H7 (cell line): ENCODE results near the gene ARID5B. TPM values are rescaled to one million over a fixed set of nuclear protein-coding genes. Genes with fewer than 3 reads are reported as not detected.

ENCODE experiments used
- DNase-seq: peaks from one replicate; pipeline ENCODE4 v3.0.0; 2012
- H3K27me3 ChIP-seq: 2 replicates; pipeline ENCODE4 v1.6.0; 2011; ENCODE audit warnings: mild to moderate bottlenecking, low read length; ENCODE audit not compliant: control insufficient read depth, insufficient read depth
- H3K36me3 ChIP-seq: replicated peaks from 2 replicates; pipeline ENCODE4 v1.5.1; 2011; ENCODE audit warnings: low read length; ENCODE audit not compliant: control insufficient read depth, insufficient read depth
- H3K4me3 ChIP-seq: 2 replicates; pipeline ENCODE4 v1.5.1; 2011; ENCODE audit warnings: low read depth, mild to moderate bottlenecking, control low read depth, low read length, moderate library complexity; ENCODE audit not compliant: insufficient read depth
- total RNA-seq: library from RNA; depleted of rRNA; stranded (reverse); fragments of >200 nt; shearing (Covaris generic); gene quantifications from 2 replicates; pipeline ENCODE4 v1.2.3, GENCODE V29; 2014

Gene ARID5B
- total RNA-seq, 1 experiment from 2014 or later, result 1.4 TPM

DNA sequence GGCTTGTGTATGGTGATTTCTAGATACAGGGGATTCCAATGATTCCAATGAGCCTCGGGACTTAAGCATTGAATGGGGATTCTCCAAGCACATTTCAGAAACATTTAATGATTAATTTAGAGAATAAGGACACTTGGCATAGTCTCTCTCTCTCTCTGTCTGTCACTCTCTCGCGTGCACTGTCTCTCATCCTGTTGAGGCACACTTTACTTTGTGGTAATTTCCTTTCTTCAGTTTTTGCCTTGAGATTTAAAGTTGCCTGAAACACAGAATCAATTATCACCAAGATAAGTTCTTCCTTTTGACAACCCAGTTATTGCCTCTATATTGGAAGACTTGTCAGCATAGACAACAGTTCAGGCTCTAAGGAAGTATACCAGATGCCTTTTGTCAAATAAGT lies 131.6 kb downstream of the ARID5B start:
- no peak for DNase-seq
- no peaks in the 10 kb centered on the region for H3K36me3 ChIP-seq
- no peak overlapping the region for H3K4me3 ChIP-seq
- H3K27me3 ChIP-seq, result peaks cover 4% of the 10 kb centered on the region

DNA sequence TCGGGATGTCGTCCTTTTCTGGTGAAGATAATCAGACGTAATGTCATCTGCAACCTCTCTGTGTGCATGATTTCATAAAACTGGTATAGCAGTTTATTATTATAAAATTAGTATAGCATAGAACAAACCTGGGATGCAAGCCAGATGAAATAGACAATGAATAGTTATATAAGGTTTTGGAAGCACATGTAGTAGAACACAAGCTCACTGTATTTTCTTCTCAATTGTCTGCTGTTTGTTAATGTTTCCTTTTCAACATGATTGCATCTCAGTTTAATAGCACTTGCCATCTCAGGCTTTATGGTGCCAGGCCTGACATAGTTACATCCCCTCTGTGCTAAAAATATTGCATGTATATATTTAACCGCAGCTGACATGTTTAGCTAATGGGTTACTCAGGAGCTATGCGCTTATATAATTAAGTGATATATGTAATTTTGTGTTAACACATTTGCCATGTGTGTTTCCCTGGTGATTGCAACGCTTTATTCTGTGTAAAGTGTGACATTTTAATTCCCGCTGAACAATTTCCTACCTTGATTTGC lies 132.7 kb downstream of the ARID5B start:
- DNase-seq, result no peak
- Histone ChIP-seq H3K4me3 (no peak overlapping the region), H3K36me3 (no peaks in the 10 kb centered on the region), H3K27me3 (peaks cover 4% of the 10 kb centered on the region)

DNA sequence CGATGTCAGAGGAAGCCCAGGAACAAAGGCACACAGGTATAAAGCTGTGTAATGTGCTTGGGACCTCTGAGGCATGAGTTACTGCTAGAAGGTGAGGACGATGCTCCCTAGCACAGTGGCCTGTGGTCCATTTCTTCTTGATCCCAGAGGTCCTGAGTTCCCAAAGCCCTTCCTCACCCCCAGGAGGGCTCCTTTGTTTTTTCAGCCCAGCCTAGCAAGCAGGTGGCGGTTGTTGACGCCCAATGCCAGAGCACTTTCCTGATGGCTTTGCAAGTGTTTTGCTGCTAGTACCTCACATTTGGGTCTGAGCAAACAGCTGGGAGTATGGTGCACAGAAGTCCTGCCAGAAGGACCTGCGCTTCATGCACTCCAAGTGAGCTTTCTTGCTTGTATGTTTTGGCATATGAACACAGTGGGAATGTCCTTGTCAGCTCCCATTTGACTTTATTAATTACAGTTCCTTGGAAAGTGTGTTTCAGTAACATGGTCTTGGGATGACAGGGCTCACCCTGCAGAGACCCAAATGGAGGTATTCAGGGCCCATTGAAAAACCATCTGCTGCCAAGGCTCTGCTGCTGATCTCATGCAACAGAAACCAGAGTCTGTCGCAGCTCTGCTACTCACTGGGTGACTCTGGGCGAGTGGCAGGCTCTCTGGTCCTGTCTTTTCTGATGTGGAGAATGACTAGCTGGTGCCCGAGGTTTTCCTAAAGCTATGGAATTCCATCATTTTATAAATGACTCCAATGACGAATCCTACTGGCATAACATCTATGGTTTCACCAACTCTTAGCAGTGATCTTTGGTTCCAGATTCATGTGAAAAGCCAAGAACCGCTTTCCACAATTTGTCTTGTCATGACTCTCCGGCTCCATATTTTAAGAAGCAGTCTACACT lies 134.9 kb downstream of the ARID5B start:
- DNase-seq, result peak; percentile 5
- H3K27me3 ChIP-seq, result peaks cover 4% of the 10 kb centered on the region

DNA sequence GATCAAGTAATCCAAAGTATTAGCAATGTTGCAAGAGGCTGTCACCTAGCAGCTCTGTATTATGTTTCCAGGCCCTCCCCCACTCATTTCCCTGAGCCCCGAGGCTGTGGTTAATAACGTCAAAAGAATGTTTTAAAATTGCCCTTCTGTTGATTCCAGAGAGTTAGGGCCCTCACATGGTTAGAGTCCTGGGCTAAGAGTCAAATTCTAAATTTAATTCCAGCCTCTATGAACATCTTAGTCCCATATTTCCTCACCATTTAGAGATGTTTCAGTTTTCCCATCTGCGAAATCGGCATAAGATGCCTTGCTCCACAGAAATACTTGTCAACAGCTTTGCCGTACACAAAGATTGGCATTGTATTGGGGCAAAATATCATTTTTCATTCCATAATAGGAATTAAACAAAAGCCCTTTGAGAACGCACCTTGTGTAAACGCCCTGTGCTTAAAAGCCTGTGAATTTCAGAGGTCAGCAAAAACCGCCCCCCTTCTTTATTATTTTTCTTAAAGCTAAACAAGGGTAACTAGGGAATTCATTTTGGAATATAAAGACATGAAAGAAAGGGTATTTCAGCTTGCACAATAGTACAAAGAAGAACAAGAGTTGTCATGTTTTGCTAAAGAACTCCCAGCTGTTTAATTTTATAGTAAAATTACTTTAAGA lies 135.8 kb downstream of the ARID5B start:
- Histone ChIP-seq H3K27me3 (peaks cover 4% of the 10 kb centered on the region), H3K4me3 (no peak overlapping the region), H3K36me3 (no peaks in the 10 kb centered on the region)
- DNase-seq, result no peak

More for the DNA sequence above, 134.9 kb downstream of the ARID5B start:
- Histone ChIP-seq H3K36me3 (no peaks in the 10 kb centered on the region), H3K4me3 (no peak overlapping the region)

DNA sequence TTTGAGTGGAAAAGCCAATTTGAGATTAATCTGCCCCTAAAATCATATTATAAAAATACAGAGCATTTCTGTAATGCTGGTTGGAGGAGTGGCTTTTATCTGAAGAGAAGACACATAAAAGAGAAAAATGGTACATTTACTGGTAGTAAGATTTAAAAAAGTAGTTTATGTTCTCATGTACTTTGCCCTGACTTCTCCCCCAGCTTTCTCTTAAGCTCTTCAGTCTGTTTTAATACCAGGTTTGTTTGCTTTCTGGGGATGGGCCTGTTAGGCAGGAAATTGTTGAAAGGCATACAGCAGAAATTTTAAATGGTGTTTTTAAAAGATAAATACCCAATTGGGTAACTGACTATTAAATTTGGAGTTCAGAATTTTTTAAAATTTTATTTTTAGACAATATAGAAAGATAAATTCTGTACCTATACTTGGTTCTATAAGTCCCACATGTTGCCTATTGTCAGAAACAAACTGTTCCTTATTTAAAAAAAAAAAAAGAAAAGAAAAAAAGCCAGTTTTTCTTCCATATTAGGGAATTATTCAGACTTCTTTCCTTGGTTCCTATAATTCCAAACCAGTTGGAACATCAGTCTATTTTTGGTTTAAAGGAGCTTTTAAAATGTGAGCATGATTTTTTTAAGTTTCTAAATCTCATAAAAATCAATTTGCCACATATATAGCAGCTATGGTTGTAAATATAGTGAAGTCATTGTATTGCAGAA lies 136.6 kb downstream of the ARID5B start:
- DNase-seq, result no peak
- Histone ChIP-seq H3K27me3 (peaks cover 4% of the 10 kb centered on the region), H3K36me3 (no peaks in the 10 kb centered on the region), H3K4me3 (no peak overlapping the region)

DNA sequence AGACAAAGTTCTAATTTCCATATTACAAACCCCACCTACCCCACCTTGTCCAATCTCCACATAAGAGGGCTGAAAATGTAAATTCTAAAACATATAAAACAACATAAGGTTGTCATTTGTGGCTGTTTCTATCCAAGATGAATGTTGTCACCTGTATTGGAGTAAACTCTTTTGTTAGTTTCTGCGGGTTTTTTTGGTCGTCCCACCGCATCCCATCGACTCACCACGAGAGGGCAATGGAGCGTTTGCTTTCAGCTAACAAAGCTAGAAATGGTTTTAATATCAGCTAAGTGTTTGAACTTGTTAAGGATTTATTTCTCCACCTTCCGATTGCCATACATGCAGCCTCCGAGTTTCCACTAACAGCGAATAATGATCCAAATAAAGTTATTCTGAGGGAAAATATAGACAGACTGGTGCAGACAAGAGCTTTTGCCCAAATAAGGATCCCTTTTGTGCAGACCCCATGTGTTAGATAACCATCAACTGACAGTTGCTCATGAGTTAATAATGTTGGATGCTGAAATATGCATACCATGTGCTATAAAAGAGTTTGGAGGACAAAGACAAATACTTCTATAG lies 137.2 kb downstream of the ARID5B start:
- DNase-seq, result peak; percentile 57
- H3K4me3 ChIP-seq, result no peak overlapping the region

DNA sequence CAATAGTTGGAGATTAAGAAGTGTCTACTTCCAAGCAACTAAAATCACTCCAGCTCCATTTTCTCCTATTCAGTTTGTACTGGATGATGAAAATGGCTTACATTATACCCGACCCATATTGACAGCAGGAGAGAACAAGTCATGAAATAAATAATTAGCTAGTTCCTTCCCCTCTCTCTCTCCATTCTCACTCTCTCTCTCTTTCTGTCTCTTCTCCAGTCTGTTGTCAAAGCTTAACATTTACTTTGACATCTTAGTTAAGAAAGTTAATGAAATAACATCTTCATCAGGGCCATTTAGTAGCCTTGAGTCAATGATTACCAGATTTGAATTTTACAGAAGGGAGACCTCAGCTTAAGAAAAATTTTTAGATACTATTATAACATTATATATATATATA lies 138.5 kb downstream of the ARID5B start:
- Histone ChIP-seq H3K27me3 (peaks cover 4% of the 10 kb centered on the region), H3K36me3 (no peaks in the 10 kb centered on the region), H3K4me3 (no peak overlapping the region)
- DNase-seq, result no peak

More for the DNA sequence above, 137.2 kb downstream of the ARID5B start:
- H3K36me3 ChIP-seq, result no peaks in the 10 kb centered on the region
- peaks cover 4% of the 10 kb centered on the region for H3K27me3 ChIP-seq

DNA sequence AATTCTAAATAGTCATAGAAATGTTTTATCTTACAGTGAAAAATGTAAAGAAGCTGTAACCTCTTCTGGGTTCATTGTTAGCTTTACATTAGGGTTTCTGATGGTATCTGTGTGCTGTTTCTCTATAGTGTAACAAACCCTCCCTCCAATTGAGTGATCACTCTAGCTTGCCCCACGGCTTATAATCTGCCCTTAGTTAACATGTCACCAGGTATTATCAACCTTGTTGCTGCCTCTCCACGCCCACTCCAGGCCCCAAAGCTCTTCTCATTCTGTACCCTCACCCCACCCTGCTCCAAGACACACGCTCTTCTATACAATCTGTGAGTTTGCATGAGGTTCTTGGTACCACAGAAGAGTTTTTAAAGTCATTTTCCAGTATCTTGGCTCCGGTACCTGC lies 139.4 kb downstream of the ARID5B start:
- no peak overlapping the region for H3K4me3 ChIP-seq
- no peak for DNase-seq
- peaks cover 4% of the 10 kb centered on the region for H3K27me3 ChIP-seq
- H3K36me3 ChIP-seq, result no peaks in the 10 kb centered on the region

DNA sequence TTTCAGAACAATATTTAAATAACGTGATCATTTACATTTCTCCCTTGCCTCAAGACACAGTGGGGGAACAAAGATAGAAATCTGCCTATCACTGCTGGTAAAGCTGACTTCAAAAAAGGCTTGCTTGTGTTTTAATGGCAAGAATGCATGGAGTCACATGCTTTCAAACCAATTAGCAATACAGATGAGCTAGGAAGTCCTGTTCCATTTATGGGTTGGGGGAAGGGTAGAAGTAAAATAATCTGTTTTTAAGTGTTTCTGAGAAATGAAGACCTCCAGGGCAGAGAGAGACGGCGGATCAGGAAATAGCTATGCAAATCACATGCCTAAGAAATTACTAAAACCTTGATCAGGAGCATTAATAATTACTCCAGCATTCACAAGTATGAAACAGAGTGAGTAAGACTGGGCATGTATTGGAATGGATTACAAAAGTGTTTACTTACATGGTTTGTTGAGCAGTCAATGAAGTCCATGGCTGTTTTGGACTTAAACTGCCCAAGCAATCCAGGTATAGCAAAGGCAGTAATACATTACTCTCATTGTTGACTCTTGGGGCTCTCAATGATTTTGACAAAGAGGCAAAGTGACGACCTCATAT lies 142.0 kb downstream of the ARID5B start:
- Histone ChIP-seq H3K27me3 (no peaks in the 10 kb centered on the region), H3K4me3 (no peak overlapping the region), H3K36me3 (no peaks in the 10 kb centered on the region)
- DNase-seq, result no peak

DNA sequence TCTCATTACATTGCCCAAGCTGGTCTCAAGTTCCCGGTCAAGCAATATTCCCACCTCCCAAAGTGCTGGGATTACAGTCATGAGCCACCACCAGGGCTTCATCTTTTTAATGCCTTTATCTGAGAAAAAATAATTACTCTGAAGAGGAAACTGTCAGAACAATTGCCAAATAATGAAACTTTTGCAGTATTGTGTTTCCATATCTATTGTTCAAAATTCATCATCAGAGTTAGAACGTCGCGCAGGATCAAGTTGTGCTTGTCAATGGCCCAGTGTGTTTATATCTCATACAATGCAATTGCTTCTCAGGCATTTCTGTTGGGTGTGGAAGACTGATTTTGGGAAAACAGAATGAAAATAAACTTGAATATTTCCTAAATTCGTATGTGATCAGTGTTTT lies 143.1 kb downstream of the ARID5B start:
- Histone ChIP-seq H3K27me3 (no peaks in the 10 kb centered on the region), H3K36me3 (no peaks in the 10 kb centered on the region), H3K4me3 (no peak overlapping the region)
- DNase-seq, result no peak

DNA sequence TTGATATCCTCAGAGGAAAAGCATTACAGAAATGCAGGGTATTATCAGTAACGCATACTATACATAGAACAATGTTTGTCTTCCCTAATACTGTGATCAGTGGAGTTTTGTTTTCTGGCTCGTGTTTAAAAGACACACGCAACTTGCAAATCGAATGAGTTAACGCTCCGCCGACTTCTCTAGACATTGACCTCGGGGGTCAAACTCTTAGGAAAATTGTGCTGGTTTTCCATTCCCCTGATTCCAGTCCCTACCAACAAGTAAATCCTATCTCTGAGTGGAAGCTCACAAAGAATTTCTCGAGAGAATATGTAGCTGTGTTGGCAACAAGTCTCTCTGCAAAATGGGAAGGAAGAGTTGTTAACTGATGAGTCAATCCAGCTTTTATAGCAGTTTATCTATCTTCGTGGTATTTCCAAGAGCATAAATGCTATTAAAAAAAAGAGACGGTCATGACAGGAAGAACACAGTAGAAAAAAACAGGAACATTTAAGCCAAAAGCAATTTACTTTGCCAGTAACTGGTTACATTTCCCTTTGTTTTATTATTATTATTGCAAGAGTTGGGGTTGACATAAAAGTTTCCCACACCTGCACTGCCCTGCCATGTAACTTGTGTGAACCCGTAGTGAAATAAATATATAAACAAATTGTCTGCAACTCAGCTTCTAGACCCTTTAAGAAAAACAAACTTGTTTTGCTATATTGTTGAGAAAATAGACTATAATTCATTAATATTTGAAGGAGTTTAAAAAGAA lies 144.4 kb downstream of the ARID5B start:
- Histone ChIP-seq H3K27me3 (no peaks in the 10 kb centered on the region; the same call in 1 of the 2 replicates), H3K36me3 (no peaks in the 10 kb centered on the region), H3K4me3 (no peak overlapping the region)
- DNase-seq, result no peak

DNA sequence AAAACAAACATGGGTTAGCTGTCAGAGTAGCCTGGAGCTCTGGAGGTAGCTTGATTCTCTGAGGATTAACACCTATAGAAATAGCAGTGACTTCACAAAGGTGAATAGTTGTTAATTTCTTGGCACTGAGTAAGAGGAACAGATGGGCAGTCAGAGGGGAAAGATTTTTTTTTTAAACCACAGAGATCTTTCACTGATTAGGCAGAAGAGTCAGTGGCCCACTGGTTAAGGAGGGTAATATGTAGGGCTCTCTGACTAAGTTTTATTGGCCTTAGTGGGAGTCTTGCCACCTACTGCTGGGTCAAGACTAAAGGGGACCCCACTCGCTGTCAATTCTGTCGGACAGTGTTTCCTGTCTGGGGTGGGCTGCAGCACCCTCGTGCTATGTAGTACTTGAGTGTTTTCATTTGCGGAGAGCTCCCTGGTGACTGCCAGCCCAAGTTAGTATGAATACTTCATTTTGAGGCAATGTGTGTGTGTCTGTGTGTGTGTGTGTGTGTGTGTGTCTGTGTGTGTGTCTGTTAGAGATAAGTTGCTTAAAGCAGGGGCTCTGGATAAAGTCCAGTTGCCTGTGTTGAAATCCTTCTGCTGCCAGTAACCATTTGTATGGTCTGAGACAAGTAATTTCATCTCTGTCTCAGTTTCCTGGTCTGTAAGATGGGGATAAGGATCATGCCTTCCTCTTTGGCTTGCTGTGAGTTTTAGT lies 145.2 kb downstream of the ARID5B start:
- Histone ChIP-seq H3K27me3 (no peaks in the 10 kb centered on the region; the same call in 1 of the 2 replicates), H3K4me3 (no peak overlapping the region), H3K36me3 (no peaks in the 10 kb centered on the region)
- DNase-seq, result no peak
